ENCODE data around the gene FOXJ3. TPM values are rescaled to one million over a fixed set of nuclear protein-coding genes. Genes with fewer than 3 reads are reported as not detected.
A peak's percentile ranks its signal among the peaks of the same experiment; 100 is the strongest.

The FOXJ3 gene
- total and polyA plus RNA-seq, 4 donors: 5.3 to 16.8 (median 12.4) TPM

DNA sequence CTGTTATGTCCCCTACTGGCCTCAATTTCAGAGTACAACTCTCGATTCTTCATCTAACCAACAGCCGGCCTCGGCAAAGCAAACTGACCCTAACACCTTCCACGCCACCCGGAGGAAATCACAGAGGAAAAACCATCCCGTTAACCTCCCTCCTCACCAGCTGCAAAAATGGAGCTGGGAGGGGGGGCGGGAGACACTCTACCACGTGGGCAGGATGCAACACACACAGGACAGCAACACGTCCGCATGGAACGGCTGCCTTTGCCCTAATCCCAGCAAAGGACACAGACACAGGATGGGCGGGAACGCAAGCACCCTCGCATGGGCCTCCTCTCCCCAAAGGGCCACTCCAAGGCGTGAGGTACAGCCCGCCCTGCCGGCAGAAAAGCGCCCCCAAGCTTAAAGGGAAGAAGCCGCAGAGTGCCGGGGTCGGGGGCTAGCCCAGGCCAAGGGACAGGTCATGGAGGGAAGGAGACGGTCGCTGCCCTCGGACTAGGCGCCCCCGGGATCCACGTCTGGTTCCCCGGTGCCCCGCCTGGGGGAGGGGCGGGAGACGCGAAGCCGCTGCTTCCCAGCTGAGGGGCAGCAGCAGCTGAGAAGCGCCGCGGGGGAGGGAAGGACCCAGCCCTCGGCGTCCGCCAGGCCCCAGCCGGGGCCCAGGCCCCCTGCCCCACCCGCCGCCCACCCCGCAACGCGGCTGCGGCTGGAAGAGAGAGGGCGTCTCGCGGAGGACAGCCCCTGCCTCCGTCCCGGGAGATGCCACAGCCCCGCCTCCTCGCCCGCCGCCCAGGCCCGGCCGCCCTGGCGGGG, 590 bp downstream of the FOXJ3 start:
- TF ChIP-seq YY1 (IDR thresholded peaks at IDR 0.05): peak; percentile 47
- TF ChIP-seq CTCF (IDR thresholded peaks at IDR 0.05; ENCODE audit: low read depth, low read length, missing input control): peak; percentile 5
- no peak for TF ChIP-seq REST (IDR thresholded peaks at IDR 0.05)
- TF ChIP-seq SP1 (IDR thresholded peaks at IDR 0.05): no peak
- TF ChIP-seq MAX (IDR thresholded peaks at IDR 0.05): peak; percentile 63
- TF ChIP-seq, protein P1, sequence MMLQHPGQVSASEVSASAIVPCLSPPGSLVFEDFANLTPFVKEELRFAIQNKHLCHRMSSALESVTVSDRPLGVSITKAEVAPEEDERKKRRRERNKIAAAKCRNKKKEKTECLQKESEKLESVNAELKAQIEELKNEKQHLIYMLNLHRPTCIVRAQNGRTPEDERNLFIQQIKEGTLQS (IDR thresholded peaks at IDR 0.05): no peak
- TF ChIP-seq RXRA (IDR thresholded peaks at IDR 0.05): peak in 1 of 2 donors; percentile 30
- DNase-seq (ENCODE audit: low spot score): no peak
- H3K27ac ChIP-seq (ENCODE audit: low read depth in 1 of 2, low read length in 2 of 2): peak overlapping the region; percentile 98 to 99
- H3K4me3 ChIP-seq (ENCODE audit: low read depth in 1 of 3, low read length in 3 of 3): peak overlapping the region; percentile 88 to 100 (median 95)
- no peaks in the 10 kb centered on the region for H3K27me3 ChIP-seq (ENCODE audit: control insufficient read depth in 4 of 4, insufficient read depth in 4 of 4, low read length in 3 of 4)
- H3K4me1 ChIP-seq (ENCODE audit: control insufficient read depth in 4 of 4, insufficient read depth in 4 of 4, low read length in 3 of 4): peaks cover 9 to 31% (median 19%) of the 10 kb centered on the region in 4 donors
- H3K36me3 ChIP-seq (ENCODE audit: control insufficient read depth in 4 of 4, insufficient read depth in 3 of 4, low read depth in 1 of 4, low read length in 3 of 4): no peaks in the 10 kb centered on the region
- peak overlapping the region; percentile 64 to 91 for H3K9ac ChIP-seq (ENCODE audit: low read depth in 1 of 2, low read length in 2 of 2)
- under 1% methylated on average over 58 of the region's 58 CpGs for WGBS
- H3K9me3 ChIP-seq (ENCODE audit: control insufficient read depth in 4 of 4, low read length in 3 of 4): no peaks in the 10 kb centered on the region

GRCh38 chr1:42333662-42334239, 1.3 kb downstream of the FOXJ3 start:
- WGBS: 7% methylated on average over 6 of the region's 6 CpGs
- peak overlapping the region; percentile 88 to 100 (median 95) for H3K4me3 ChIP-seq (ENCODE audit: low read depth in 1 of 3, low read length in 3 of 3)
- DNase-seq (ENCODE audit: low spot score): no peak
- peaks cover 9 to 31% (median 19%) of the 10 kb centered on the region in 4 donors for H3K4me1 ChIP-seq (ENCODE audit: control insufficient read depth in 4 of 4, insufficient read depth in 4 of 4, low read length in 3 of 4)
- TF ChIP-seq EGR1 (IDR thresholded peaks at IDR 0.05; ENCODE audit: low read depth in 2 of 2) (no peak), FOXA1 (IDR thresholded peaks at IDR 0.05) (no peak)
- TF ChIP-seq, protein P1 (IDR thresholded peaks at IDR 0.05): no peak
- H3K9ac ChIP-seq (ENCODE audit: low read depth in 1 of 2, low read length in 2 of 2): peak overlapping the region; percentile 40 to 91
- H3K36me3 ChIP-seq (ENCODE audit: control insufficient read depth in 4 of 4, insufficient read depth in 3 of 4, low read depth in 1 of 4, low read length in 3 of 4): no peaks in the 10 kb centered on the region
- H3K27me3 ChIP-seq (ENCODE audit: control insufficient read depth in 4 of 4, insufficient read depth in 4 of 4, low read length in 3 of 4): no peaks in the 10 kb centered on the region
- no peaks in the 10 kb centered on the region for H3K9me3 ChIP-seq (ENCODE audit: control insufficient read depth in 4 of 4, low read length in 3 of 4)
- H3K27ac ChIP-seq (ENCODE audit: low read depth in 1 of 2, low read length in 2 of 2): peak overlapping the region; percentile 15 to 99
